Stimulated activated CD8-positive, alpha-beta memory T cell treated with anti-CD3 and anti-CD28 coated beads, Interleukin-4, amount 100 ng/mL, for 48 hours (primary cell): ENCODE results near the gene ZNHIT1.

Experiments used
- DNase-seq: peaks from one replicate; pipeline ENCODE4 v3.0.0-alpha.2; 2020

The ZNHIT1 gene

DNA sequence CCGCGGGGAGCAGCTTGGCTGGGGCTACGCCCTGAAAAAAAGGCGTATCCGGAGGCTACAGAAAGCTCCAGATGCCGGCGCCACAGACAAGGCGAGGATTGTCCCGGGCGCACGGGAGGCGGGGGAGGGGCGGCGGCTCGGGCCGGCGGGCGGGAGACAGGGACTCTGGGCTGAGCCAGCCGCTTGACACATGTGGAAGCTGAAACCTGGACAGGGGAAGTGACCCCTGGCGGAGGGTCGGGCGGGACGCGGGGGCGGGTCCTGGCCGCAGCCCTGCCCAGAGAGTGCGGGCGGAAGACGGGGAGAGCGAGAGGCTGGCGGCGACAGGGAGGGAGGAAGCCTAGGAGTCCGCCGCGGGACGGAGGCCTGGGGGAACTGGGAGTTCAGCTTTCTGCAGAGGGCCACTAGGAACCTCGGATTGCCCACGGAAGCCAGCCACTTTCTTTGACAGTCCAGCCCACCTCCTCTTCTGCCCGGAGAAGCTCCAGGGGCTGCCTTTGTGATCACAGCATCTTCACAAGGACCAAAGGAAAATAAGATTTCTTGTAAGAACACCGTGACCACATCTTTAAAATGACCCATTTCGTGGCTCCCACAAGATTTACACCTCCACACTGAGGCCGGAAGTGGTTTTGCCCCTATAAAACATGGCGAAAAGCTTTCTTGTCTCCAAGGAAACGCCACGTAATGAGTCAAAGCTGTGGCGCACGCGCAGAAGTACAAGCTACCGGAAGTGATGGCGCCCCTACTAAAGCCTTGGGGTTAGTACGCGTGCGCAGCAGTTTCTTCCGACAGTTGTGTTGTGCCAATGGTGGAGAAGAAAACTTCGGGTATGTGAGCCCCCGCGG lies at the start of gene ZNHIT1, which contains the start of gene PLOD3:
ZNHIT1 (plus strand) TSS at position 778 of the 848 bp plus-strand sequence; CDS start at position 809, 31 bp downstream.
PLOD3 (minus strand) TSS at position 194 of the 848 bp plus-strand sequence. CDS start 307 bp downstream, outside the sequence.
- peak; percentile 95 for DNase-seq

DNA sequence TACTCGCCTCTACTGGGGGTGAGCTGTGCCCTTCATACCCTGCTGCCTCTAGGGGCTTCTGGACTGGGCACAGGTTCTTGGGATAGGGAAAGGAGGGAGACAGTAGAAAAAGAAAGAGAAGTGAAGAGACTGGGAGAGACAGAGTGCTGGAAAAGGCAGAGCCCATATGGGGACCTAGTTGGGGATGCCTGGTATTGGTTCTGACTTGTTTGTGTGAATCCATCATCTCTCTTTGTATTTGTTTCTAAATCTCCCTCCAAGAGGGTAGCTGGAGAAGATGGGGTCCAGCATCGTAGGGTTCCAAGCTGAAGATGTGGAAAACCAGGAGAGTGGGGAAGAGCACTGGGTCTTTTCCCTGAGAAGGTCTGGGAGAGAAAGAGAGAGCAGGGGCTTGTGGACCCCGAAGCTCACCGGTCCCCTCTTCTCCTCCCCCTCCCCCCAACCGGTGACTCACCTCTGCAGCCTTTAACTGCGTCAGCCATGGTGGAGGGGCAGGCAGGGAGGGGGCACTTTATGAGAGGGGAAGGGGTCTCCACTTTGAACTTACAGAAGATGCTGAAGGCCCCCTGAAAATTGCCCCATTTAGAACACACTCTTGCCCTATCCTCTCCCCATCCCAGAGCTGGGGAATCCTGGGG lies 49.4 kb upstream of the ZNHIT1 start:
- peak; percentile 42 for DNase-seq

DNA sequence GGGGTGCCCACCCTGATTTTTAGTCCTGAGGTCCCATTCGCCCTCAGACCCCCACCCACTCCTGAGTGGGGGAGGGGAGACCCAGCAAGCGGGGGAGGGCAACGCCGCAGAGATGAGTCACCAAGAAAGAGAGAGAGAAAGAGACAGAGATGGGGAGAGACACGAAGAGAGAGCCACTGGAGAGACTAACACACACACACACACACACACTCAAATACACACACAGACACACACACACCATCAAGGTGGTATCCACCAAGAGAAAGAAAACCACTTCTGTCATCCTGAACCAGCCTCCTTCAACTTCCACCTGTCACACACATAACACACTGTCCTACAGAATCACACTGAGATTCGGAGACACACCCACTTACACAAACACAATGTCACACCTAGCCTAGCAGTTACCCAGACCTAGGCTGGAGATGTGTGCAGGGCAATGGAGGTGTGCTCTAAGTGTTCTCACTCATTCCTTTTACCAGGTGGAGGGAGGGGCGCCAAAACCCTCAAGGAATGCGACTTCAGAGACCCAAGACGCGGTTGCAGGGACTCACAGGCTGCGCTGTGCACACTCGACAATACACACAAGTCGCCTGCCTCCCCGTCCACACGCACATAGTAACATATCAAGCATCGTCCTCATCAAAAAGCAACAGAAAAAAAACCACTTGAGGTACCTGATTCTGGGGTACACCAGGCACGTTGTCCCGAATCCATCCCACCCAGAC lies 48.7 kb upstream of the ZNHIT1 start:
- DNase-seq, result peak; percentile 28

DNA sequence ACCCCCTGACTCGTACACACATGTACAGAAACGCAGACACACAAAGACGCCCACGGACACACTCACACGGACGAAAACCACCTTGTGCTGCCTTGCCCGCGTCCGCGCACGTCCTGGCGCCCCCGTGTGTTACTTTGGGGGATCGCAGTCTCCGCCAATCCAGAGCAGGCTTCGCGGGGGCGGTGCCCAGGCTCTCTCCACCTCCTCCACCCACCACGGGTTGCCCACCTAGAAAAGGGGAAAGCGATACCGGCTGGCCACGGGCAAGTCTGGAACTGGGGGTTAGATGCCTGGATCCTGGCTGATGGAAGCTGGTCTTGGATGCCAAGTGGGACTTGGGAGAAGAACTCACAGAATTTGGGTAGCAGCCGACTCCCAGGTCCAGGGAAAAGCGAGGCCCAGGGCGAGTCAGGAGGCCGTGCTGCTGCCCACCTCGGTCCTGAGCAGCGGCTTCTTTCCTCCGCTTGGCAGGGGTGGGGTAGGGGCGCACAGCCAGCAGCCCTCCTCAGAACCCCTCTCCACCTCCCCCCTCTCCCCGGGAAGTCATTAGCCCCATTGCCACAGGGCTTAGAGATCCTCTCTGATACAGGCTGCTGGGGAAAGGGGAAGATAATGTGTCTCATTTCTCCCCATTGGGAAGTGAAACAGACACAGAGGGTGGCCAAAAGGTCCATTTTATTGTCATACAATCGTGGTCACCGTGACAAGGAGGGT lies 48.0 kb upstream of the ZNHIT1 start:
- DNase-seq, result peak; percentile 94

DNA sequence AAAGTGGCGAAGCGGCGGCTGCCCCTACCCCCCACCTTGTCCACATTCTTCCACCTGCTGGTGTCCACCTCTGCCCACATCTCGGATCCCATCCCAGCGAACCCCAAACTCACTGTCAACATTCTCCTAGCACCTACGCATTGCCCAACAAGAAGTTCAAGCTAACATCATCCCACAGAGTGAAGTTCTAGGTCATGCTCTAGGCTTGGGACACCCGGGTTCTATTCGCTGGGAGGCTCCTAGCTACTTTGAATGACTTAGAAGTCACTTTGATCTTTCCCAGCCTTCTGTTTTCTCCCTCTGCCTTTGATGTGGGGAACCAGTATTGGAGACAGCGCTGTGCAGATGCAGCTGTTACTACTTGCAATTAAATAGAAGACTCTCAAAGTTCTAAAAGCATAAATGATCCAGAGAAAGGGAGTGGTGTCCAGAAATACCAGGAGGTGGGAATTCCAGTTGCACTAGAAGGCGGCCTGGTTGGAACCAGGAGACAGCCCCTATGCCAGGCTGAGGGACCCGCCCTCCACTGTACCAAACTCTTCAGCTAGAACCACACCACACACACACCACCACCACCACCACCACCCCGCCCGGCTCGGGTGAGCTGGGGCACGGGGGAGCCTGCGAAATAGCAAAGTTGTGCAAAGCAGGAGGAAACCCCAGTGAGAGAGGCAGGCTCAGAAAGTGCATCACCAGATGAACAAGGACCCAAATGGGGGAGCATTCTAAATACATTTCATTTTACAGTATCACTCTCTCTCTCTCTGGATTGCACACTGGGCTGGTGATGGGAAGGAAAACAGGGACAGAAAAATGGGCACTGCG lies 47.1 kb upstream of the ZNHIT1 start:
- DNase-seq, result peak; percentile 26

DNA sequence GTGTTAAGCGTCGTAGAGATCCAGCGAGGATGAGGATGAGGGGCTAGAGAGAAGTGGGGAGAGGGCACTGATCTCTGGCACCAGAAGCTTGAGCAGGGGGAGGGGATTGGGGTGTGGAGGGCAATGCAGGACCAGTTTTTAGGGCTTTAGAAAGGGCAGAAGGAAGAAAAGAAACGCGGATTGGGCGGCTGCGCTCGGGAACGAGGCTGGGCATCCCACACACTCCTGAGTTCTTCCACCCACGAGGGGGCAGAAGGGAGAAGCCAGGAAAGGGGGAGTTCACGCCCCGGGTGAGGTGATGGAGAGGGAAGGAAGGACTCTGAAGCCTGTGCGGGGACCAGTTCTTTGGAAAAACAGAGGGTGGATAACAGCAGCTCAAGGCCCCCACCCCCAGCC lies 46.5 kb upstream of the ZNHIT1 start:
- DNase-seq, result peak; percentile 26

DNA sequence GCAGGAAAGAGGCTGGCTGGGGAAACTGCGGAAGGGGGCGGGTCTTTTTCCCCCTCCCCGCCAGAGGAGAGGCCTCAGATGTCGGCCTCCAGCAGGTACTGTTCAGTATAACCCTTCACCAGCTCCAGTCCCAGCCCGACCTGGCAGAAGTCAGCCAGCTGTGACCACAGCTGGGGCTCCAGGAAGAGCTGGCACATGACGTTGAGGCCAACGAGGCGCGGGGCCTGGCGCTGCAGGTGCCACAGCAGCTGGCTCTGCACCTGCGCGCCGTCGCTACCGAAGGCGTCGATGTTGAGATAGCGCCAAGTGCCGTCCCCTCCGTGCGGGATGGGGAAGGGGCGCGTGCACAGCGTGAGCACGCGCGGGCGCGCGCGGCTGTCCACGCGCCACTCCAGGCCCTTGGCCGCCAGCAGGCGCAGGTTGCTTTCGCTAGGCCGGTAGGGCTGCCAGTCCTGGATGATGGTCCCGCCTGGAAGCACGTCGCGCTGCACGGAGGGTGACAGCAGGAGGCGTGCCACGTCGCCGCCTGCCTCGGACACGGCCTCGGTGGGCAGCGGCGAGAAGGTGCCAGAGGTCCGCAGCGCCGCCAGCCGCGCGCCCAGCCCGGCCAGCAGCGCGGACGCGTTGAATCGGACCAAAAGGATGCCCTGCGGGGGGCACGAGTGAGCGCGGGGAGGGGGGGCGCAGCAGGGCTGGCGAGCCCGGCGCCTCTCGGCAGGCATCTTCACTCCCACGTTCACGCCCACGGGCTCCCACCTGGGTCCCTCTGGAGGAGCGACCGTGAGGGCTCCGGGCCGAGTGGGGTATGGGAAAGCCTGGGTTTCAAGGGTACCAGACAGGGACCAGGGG lies 45.7 kb upstream of the ZNHIT1 start:
- DNase-seq, result peak; percentile 29

DNA sequence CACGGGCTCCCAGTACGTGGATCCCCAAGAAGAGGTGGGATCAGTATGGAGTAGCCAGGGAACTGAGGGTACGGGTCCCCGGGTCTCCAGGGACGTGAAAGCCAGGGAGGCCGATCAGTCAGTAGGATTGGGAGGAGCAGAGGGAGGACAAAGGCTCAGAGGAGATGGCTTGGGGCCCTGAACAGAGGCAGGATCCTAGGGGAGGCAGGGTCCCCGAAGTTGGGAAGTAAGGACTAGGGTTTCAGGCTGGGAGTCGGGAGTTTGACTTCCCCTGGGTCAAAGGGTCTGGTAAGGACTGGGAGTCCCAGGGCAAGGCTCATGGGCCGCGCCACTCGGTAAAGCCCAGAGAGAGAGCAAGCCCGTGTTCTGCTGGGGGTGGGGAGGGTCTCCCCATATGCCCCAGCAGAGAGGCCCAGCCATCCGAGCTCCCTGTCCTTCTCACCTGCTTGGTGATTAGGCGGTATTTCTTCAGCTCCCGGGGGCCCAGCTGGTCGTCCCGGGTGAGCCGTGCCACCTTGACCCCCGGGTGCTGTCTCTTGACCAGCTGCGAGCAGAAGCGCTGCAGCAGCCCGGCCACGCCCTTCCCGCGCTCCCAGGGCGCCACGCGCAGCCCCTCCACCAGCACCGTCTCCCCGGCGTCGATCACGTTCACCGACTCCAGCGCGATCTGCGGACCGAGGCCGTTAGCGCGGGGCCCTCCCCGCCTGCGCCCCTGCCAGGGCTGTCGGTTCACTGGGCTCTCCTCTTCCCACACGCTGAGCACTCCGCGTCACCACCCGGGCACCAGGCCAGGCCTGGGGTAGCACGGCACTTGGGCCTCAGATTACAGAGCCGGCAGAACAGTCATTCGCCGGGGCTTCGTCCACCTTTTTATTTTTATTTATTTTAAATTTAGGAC lies 44.9 kb upstream of the ZNHIT1 start:
- DNase-seq, result peak; percentile 52

DNA sequence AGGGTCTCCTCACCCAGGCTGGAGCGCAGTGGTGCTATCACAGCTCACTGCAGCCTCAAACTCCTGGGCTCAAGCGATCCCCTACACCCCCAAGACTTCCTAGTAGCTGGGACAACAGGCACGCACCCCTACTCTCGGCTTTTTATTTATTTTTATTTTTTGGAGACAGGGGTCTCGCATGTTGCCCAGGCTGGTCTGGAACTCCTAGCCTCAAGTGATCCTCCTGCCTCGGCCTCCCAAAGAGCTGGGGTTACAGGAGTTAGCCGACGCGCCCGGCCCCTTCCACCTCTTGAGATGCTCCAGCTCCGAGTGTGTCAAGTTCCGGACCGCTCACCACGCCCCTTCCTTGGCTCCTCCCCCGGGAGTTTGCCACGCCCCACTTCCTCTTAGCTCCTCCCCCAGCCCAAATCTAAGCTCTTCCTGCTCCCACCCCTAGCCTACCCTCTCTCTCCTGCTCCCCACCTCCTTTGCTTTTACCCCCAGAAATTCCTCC lies 44.2 kb upstream of the ZNHIT1 start:
- DNase-seq, result peak; percentile 89

DNA sequence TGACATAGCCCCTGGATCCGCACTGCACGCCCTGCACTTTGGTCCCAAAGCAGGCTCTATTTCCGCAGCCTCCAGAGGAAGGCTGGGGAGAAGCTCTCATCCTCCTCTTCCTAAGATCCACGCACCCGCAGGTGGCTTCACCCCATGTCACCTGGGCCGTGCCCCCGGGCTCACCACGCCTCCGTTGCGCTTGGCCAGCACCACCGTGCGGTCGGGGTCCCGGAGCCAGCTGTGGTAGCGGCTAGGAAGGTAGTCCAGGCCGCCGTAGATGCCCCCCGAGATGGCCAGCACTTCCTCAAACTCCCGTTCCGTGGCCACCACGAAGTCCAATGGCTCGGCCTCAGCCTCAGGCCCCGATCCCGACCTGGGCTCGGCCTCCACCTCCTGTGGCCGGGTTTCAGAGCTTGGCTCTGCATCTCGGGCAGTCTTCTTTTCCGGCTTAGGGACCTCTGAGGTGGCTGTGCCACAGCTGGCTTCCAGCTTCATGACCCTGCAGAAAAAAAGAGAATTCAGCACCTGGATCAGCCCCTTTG lies 43.6 kb upstream of the ZNHIT1 start:
- peak; percentile 25 for DNase-seq

DNA sequence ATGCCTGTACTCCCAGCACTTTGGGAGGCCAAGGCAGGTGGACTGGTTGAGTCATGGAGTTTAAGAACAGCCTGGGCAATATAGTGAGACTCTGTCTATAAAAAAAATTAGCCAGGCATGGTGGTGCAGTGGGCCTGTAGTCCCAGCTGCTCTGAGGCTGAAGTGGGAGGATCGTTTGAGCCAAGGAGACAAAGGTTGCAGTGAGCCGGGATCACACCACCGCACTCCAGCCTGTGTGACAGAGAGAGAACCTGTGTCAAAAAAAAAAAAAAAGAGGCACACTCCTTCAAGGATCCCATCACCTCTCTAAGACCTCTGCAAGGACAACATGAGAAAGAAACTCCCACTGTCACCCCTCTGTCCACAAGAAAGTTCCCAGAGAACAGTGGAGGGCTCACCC lies 42.3 kb upstream of the ZNHIT1 start:
- no peak for DNase-seq

DNA sequence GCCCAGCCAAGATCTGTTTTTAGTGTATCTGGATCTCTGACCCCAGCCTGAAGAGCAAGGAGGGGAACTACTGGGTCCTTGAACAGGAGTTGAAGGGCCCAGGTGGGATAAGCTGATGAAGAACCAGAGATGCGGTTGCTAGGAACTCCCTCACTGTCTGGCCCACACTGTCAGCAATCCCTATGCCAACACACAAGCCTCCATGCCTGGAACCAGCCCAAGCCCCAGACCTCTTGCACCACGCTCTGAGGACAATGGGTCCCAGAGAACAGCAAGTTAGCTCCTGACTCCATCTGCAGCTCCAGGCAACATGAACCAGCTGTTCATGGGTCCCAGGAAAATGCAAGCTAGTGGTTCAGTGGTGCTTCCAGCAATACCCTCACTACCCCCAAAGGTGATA lies 40.3 kb upstream of the ZNHIT1 start:
- no peak for DNase-seq

DNA sequence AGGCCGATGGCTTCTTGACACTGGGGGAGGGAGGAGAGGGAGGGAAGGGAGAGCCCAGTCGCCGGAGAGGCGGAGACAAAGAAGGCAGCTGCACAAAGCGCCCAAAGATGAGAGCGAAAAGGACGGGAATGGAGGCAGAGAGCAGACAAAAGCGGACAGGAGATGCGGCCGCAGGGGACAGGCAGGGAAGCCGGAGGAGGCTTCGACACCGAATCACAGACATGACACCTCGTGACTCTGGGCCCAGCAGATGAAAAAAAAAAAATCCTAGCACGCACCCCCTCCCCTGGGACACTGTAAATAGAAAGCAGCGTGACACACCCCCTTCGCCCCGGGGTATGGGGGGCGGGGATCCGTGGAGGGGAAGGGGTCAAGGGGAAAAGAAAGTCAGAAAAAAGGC lies 38.8 kb upstream of the ZNHIT1 start:
- no peak for DNase-seq

DNA sequence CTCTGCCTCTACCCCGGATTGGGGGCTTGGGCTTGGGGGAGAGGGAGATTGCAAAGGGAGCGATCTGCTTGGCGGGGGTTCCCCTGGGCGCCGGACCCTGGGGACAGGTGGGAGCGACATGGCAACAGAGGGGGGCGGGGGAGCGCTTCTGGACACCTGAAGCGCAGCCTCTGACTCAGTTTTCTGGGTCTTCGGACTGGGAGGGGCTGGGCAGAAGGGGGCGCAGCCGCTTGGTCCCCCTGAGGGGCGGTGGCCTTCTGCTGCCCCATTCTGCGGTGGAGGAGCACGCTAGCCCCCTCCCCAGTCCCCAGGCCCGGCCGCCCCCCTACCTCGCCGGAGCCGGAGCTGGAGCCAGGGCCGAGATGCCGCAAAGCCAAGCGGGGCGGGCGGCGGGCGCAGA lies 38.3 kb upstream of the ZNHIT1 start:
- no peak for DNase-seq

DNA sequence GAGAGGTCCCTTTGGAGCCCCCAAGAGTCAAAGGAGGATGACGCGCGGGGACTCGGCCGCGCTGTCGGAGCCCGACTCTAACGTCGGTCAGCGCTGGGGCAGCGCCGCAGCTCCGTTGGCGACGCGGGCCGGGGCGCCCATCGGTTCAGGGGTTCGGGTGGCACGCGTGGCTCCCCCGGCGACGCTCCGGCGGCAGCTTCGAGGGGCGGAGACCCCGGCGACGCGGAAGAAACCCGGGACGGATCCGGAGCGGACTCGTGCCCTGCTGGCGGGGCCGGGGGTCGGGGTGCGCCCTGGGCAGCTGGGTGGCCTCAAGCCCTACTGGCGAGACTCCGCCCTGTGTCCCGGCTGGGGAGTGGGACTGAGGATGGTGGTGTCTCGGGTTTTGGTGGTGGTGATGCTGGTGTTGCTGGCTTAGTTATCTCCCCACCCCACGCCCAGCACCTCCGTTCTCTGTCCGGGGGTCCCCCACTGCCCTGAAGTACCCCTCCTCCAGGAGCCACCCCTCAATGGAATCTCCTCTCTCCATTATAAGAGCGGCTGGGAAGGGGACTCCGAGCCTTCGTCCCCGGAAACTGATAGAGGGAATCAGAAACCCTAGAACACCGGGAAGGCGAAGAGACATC lies 37.7 kb upstream of the ZNHIT1 start, which contains the start of gene NAT16:
NAT16 (minus strand) TSS at position 164 of the 626 bp plus-strand sequence. CDS start 5,486 bp downstream, outside the sequence.
- no peak for DNase-seq

DNA sequence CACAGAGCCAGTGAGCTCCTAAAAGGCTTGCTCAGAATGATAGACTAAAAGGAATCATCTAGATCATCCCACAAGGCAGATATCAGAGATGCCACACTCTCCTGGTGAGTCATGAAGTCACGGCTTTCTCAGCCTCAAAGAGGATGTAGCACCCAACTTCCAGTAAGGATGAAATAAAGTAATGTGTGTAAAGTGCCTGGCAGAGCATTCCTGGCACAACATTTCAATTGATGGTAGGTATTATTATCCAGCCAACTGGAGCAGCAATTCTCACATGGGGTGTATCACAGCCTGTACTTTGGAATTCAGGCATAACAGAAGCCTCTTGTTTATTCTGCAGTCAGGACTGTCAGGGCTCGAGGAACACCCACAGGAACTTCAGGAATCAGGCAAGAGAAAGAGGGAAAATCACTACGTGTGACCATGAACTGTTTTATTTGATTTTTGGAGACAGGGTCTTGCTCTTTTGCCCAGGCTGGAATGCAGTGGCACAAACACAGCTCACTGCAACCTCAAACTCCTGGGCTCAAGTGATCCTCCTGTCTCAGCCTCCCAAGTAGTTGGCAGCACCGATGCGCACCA lies 32.6 kb upstream of the ZNHIT1 start:
- DNase-seq, result no peak

DNA sequence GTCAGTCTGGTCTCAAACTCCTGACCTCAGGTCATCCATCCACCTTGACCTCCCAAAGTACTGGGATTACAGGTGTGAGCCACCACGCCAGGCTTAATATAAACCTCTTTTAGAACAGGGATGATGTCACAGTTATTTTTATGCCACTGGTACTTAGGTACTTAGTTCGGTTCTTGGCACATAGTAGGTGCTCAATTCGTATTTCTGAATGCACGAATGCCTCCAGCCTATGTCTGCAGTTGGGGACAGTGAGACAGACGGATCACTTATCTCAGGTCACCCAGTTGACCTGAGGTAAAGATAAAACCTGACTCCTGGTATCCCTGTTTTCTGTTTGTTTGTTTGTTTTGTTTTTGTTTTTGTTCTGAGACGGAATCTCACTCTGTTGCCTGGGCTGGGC lies 31.8 kb upstream of the ZNHIT1 start:
- no peak for DNase-seq

DNA sequence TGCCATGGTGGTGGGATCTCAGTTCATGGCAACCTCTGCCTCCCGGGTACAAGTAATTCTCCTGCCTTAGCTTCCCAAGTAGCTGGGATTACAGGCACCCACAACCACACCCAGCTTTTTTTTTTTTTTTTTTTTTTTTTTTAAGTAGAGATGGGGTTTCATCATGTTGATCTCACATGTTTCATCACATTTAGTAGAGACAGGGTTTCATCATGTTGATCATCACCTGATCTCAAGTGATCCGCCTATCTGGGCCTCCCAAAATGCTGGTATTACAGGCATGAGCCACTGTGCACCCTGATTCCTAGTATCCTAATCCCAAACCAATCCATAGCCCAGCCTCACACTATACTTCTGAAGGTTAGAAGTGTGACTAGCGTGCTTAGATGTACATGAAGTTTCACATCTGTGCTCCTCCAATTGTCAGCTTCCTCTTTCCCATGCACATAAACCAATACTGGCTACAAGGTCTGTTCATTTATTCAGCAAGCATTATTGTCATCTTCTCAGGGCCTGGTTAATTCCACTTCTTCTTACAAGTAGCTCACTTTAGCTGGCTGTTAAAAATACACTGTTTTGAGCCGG lies 31.0 kb upstream of the ZNHIT1 start:
- DNase-seq, result no peak
